IPS-20b (cell line): Measurements from ENCODE around the gene NPAS3.

Experiments used
- H3K27ac ChIP-seq: one replicate; pipeline ENCODE4 v1.5.1; 2013; ENCODE audit warnings: low read length
- H3K27me3 ChIP-seq: 2 replicates; pipeline ENCODE4 v1.6.1; 2013; ENCODE audit warnings: mild to moderate bottlenecking, low read length, inconsistent platforms; ENCODE audit not compliant: insufficient read depth
- H3K36me3 ChIP-seq: 2 replicates; pipeline ENCODE4 v1.6.1; 2013; ENCODE audit warnings: low read depth, mild to moderate bottlenecking, inconsistent platforms, low read length, moderate library complexity; ENCODE audit not compliant: insufficient read depth
- H3K4me1 ChIP-seq: 2 replicates; pipeline ENCODE4 v1.6.1; 2013; ENCODE audit warnings: mild to moderate bottlenecking, control low read depth, inconsistent platforms, low read length, moderate library complexity; ENCODE audit not compliant: insufficient read depth
- H3K4me3 ChIP-seq: 2 replicates; pipeline ENCODE4 v1.5.1; 2013; ENCODE audit warnings: mild to moderate bottlenecking, low read length, inconsistent platforms
- H3K9ac ChIP-seq: 2 replicates; pipeline ENCODE4 v1.6.1; 2013; ENCODE audit warnings: low read depth, mild to moderate bottlenecking, inconsistent platforms, low read length, moderate library complexity
- H3K9me3 ChIP-seq: 2 replicates; pipeline ENCODE4 v1.6.1; 2013; ENCODE audit warnings: mild to moderate bottlenecking, low read depth, low read length, inconsistent platforms; ENCODE audit not compliant: insufficient read depth

The NPAS3 gene

DNA sequence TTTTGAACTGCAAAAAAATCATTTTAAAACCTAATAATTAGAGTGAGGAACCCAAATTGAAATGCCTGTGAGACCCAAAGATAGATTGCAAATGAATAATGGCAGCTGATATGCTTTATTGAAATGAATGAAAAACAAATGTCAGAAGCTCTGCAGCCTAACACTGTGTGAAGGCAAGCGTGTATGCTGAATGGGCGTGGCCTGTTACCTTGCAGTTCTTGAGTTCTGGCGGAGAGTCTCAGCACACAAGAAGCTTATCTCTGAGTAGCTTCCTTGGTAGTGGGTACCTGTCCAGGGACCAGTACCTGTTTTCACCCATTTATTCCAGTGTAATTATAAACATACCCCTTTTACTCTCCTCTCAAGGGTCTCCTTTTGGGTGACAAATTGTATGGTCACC is 341.2 kb downstream of the NPAS3 start:
- H3K27ac ChIP-seq: no peak overlapping the region
- no peaks in the 10 kb centered on the region for H3K4me1 ChIP-seq
- no peaks in the 10 kb centered on the region for H3K9me3 ChIP-seq
- no peaks in the 10 kb centered on the region for H3K36me3 ChIP-seq
- no peaks in the 10 kb centered on the region for H3K27me3 ChIP-seq
- H3K9ac ChIP-seq: no peak overlapping the region
- H3K4me3 ChIP-seq: no peak overlapping the region

DNA sequence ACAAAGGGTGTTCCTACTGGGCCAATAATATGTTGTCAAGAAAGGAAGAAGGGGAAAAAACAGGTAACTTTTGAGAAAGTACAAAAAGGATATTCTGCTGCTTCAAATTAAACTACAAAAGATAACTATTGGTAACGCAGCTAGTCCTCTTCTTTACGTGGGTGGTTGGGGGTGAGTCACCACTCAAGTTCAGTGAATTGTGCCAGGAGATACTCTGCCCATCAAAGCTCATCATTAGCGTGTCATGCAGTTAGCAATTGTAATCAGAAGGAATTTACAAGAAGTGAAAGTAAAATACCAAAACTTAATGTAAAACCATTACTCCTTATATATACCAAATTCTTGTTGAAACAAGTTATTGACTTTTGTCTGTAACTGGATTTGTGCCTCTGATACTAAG is 342.0 kb downstream of the NPAS3 start:
- H3K4me1 ChIP-seq: no peaks in the 10 kb centered on the region
- no peak overlapping the region for H3K9ac ChIP-seq
- H3K27ac ChIP-seq: no peak overlapping the region
- no peaks in the 10 kb centered on the region for H3K36me3 ChIP-seq
- no peaks in the 10 kb centered on the region for H3K27me3 ChIP-seq
- H3K4me3 ChIP-seq: no peak overlapping the region
- H3K9me3 ChIP-seq: no peaks in the 10 kb centered on the region

DNA sequence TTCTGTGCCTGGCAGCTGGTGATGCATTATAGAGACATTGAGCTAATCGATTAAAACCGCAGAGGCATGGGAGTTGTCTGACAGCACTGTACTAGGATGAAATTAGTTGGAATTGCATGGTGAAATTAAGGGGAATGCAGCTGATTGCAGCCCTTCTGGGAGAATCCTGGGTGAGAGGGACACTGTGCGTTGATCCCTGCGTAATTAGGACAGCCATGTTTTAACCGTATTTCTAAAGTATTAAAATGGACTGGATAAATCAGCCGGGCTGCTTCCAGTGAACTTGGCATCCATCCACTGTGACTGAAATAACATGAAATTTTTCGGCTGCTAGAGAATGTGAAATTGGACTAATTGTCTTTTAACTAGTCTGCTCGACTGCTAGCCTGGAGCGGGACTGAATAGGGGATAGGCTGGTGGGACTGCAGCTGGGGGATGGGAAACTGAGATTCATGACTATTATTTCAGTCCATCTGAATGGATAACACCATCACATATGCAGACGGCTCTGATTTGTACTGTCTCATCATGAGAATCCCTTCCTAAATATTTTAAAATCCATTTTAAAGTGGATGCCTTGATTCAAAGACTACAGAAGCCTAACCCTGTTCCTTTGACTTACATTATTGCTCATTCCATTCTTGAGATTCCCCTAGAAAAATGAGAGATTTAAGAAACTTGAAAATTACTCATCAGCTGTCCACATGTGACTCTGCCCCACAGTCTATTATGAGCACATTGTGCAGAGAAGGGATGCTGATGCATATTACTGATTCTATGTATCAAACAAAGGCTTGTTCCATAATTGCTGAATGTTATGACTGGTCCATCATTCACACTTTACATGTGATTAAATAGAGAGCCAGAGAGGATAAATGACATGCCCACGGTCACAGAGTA is 343.9 kb downstream of the NPAS3 start:
- Histone ChIP-seq H3K9me3 (no peaks in the 10 kb centered on the region), H3K27ac (no peak overlapping the region)

DNA sequence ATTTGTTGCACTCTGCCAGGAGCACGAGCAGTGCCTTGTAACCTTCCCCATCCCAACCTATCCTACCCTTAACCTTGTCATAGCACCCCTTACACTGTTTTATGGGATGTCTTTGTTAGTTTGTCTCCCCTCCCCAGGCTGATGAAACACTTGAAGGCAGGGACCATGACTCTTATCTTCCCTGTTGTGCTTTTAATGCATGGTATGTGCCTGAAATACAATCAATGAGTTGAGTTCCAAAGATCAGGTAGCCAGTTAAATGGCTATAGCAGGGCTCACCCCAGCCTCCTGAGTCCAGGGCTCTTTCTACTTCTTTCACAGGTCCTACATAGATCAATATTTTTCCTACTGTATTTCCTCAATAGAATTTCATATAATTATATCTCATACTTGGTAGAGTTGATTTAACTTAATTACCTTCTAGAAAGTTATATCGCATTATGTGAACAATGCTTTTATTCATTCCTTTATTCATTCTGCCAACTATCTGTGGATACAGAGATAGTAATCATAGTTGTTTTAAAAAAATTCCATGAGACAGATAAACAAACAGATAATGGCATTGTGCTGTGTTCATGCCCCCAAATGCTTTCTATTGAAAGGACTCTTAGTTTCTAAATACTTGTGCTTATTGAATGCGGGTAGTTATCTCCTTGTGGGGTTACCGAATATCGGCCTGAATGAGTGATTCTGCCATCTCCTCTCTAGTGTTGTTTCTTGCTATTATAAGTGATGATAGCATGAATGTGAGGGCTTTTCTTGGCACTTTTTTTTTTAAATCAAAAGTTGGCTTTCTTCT is 347.4 kb downstream of the NPAS3 start:
- Histone ChIP-seq H3K27ac (no peak overlapping the region), H3K4me1 (peaks cover 3% of the 10 kb centered on the region; the same call in 1 of the 2 replicates), H3K9me3 (no peaks in the 10 kb centered on the region), H3K9ac (no peak overlapping the region), H3K27me3 (no peaks in the 10 kb centered on the region), H3K36me3 (no peaks in the 10 kb centered on the region), H3K4me3 (no peak overlapping the region)

More for the DNA sequence above, 343.9 kb downstream of the NPAS3 start:
- Histone ChIP-seq H3K27me3 (no peaks in the 10 kb centered on the region), H3K4me1 (0 out of 2 replicates have a peak, but pooled peaks cover 3% of the 10 kb centered on the region), H3K4me3 (no peak overlapping the region), H3K9ac (no peak overlapping the region), H3K36me3 (no peaks in the 10 kb centered on the region)

DNA sequence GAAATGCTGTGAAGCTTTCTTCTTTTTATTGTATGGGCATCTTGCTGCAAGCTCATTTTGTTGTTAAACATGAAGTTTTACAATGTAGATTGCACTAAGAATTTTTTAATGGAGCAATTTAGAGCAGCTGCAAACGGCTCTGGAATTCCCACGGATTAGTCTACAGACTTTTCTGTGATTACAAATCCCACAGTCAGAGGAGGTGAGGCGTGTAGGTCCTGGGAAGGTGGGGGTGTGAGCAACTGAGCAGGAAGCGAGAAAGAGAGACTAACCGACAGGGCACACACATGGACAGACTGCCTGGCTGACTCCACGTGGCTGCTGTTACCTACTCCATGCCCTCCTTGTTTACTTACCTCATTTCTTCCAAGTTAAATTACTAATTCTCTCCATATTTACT is 348.5 kb downstream of the NPAS3 start:
- Histone ChIP-seq H3K27me3 (no peaks in the 10 kb centered on the region), H3K9ac (no peak overlapping the region), H3K4me3 (no peak overlapping the region), H3K4me1 (peaks cover 3% of the 10 kb centered on the region; the same call in 1 of the 2 replicates), H3K9me3 (no peaks in the 10 kb centered on the region), H3K27ac (no peak overlapping the region), H3K36me3 (no peaks in the 10 kb centered on the region)

DNA sequence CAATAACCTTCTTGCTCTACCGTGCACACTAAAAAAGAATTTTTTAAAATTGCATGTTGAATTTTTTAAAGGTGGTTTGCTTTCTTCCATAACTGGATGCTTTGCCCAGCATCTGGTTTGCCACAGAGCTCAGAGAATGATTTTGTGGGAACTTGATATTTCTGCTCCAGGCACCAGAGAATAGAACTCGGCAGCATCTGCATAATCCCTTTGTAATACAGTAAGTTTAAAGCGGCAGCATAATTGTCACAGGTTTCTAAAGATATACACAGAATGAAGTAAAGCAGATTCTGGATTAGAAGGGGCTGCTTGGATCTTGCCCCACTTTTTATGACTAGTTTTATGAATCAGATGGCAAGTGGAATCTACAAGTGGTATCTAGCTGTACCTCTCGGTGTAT is 352.0 kb downstream of the NPAS3 start:
- Histone ChIP-seq H3K27ac (no peak overlapping the region), H3K4me1 (peaks cover 3% of the 10 kb centered on the region; the same call in 1 of the 2 replicates), H3K4me3 (no peak overlapping the region), H3K9me3 (no peaks in the 10 kb centered on the region), H3K36me3 (no peaks in the 10 kb centered on the region), H3K27me3 (no peaks in the 10 kb centered on the region), H3K9ac (no peak overlapping the region)

DNA sequence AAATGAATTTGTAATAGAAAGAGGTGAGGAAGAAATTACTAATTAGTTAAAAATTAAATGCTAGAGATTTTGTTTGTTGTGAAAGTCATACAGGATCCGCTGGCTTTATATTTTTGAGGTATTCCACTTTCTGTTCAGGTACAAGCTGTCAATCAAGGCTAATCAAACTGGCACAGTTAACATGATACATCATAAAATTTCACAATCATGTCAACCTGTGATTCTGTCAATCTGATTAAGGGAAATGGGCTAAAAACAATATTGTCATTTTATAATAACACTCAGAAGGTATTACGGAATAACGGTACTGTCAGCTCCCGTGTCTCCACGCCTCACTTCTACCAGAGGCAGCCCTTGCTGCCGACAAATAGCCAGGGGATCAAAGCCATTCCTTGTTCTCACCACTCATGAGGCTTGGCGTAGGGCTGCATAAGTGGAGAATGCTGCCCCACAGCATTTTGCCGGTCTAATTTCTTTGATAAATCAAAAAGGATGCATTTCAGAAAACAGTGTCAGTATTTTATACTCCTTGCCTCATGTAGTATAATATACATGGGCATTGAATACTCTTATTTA is 352.9 kb downstream of the NPAS3 start:
- no peak overlapping the region for H3K4me3 ChIP-seq
- no peaks in the 10 kb centered on the region for H3K36me3 ChIP-seq
- no peaks in the 10 kb centered on the region for H3K27me3 ChIP-seq
- no peaks in the 10 kb centered on the region for H3K9me3 ChIP-seq
- no peak overlapping the region for H3K27ac ChIP-seq
- no peaks in the 10 kb centered on the region; the same call in 1 of the 2 replicates for H3K4me1 ChIP-seq
- no peak overlapping the region for H3K9ac ChIP-seq

DNA sequence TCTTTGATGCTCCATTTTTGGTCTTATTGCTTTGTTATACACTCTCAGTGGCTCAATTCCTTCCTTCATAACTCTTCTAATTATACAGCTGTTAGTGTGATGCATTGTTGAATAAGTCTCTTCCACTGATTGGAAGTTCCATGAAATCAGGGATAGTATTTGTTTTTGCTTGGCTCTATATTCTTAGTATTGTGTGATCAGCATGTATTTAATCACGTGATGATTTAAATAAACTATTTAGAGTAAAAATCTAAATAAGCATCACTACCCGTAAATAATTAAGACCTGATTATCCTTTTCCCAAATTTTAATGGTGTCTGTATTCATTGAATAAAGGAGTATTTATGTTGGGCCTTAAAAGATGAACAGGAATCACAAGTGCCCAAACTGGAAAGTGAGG is 355.7 kb downstream of the NPAS3 start:
- H3K27ac ChIP-seq: no peak overlapping the region
- no peaks in the 10 kb centered on the region; the same call in 1 of the 2 replicates for H3K4me1 ChIP-seq
- no peak overlapping the region for H3K4me3 ChIP-seq
- no peaks in the 10 kb centered on the region for H3K27me3 ChIP-seq
- no peak overlapping the region for H3K9ac ChIP-seq
- no peaks in the 10 kb centered on the region for H3K36me3 ChIP-seq
- no peaks in the 10 kb centered on the region for H3K9me3 ChIP-seq

DNA sequence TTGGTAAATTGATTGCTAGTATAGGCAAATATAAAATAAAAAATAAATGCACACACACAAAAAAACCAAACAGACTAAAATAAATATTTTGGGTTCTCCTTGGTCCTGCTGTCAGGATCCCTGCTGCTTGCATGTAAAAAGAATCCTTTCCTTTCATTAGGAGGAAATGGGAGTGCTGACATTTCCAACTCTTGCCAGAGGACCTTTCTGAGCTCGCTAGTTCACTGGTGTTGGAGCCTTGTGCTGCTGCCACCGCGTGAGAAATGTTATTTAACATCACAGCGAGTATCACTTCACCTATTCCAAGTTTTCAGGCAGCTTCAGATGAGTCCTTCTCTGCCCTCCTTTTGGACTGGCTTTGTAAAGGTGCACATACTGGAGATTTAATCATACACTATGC is 358.9 kb downstream of the NPAS3 start:
- no peaks in the 10 kb centered on the region; the same call in 1 of the 2 replicates for H3K4me1 ChIP-seq
- no peaks in the 10 kb centered on the region for H3K9me3 ChIP-seq
- no peaks in the 10 kb centered on the region for H3K36me3 ChIP-seq
- H3K9ac ChIP-seq: no peak overlapping the region
- no peak overlapping the region for H3K4me3 ChIP-seq
- no peak overlapping the region for H3K27ac ChIP-seq
- no peaks in the 10 kb centered on the region for H3K27me3 ChIP-seq

DNA sequence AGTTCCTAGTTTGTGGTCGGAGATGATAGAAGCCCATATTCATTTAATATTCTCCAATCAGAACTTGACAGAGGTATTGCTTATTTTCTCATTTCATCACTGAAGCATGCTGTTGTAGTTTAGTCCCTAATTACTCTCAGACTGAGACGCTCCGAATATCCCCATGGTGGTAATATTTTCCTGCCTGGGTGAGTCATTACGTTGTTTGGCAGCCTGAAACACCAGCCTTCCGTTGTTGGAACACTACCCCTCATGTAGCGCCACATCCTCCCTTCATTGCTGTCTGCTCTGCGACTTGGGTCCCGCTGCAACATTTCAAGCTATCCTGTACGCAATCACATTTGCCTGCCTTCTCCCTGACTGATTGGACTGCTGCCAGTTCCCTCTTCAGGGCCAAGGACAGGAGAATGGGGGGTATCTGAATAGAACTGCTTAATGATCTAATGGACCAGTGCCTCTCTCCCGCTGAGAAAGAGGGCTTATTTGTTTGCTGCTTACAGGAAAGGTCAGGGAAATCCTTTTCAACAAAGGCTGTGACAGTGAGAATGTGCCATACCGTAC is 369.1 kb downstream of the NPAS3 start:
- H3K36me3 ChIP-seq: no peaks in the 10 kb centered on the region
- H3K4me1 ChIP-seq: no peaks in the 10 kb centered on the region
- no peak overlapping the region for H3K9ac ChIP-seq
- no peaks in the 10 kb centered on the region for H3K27me3 ChIP-seq
- no peak overlapping the region for H3K4me3 ChIP-seq
- H3K9me3 ChIP-seq: no peaks in the 10 kb centered on the region
- no peak overlapping the region for H3K27ac ChIP-seq

DNA sequence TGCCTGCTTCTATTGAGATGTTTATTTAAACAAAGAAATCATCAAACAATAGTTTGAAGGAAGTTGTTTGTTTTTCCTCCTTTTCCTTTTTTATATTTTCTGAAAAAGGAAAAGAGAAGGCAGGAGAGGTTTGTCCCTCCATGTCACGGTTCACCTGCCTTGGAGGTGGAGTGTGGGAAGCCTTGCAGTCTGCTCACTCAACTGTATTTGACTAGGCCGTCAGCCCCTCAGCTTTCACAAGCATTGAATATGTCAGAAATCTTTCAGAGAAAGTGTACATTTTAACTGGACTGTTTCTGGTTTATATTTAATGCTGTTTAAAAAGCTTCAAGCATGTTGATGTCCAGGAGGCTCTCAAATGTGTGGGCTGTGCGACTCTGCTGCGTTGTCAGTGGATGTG is 370.4 kb downstream of the NPAS3 start:
- Histone ChIP-seq H3K36me3 (no peaks in the 10 kb centered on the region), H3K27ac (no peak overlapping the region), H3K4me3 (no peak overlapping the region), H3K27me3 (no peaks in the 10 kb centered on the region), H3K4me1 (no peaks in the 10 kb centered on the region), H3K9ac (no peak overlapping the region), H3K9me3 (no peaks in the 10 kb centered on the region)
